HL-60 (cell line): Measurements from ENCODE around the gene FRRS1L.

ENCODE experiments used
- GABPA ChIP-seq: IDR thresholded peaks from 2 replicates; pipeline ENCODE4 v1.6.1; 2012; ENCODE audit warnings: low read depth
- POLR2AphosphoS5 ChIP-seq: IDR thresholded peaks from 2 replicates; pipeline ENCODE4 v1.6.1; 2012; ENCODE audit warnings: low read depth
- SPI1 ChIP-seq: IDR thresholded peaks from 2 replicates; pipeline ENCODE4 v1.6.1; 2012; ENCODE audit warnings: low read depth, mild to moderate bottlenecking, borderline replicate concordance
- TF ChIP-seq, protein P1 (sequence below): IDR thresholded peaks from one replicate; pipeline ENCODE4 v1.5.1; 2011; ENCODE audit warnings: low read length, control low read depth, inconsistent platforms; ENCODE audit not compliant: insufficient read depth
- TF ChIP-seq, protein P2 (sequence below): IDR thresholded peaks from 2 replicates; pipeline ENCODE4 v1.6.1; 2012; ENCODE audit warnings: low read depth; ENCODE audit not compliant: insufficient replicate concordance

DNA sequence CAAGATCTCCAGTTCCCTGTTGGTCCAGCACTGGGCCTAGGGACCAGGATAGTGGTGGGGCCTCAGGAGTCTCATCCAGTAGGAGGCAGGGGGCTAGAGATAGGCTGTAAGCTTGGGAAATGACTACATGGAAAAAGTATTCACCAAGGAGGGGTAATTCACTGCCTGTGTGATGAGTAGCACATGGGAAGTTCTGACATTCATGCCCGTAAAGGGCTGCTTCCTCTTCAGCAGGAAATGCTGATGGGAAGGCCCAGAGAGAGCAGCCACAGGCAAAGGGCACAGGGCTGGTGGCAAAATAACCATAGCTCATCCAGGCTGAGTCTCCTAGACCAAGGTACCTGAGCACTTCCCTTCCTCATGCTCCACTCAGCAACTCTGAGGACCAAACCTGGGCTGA lies 23.1 kb upstream of the FRRS1L start:
- TF ChIP-seq, protein P1, sequence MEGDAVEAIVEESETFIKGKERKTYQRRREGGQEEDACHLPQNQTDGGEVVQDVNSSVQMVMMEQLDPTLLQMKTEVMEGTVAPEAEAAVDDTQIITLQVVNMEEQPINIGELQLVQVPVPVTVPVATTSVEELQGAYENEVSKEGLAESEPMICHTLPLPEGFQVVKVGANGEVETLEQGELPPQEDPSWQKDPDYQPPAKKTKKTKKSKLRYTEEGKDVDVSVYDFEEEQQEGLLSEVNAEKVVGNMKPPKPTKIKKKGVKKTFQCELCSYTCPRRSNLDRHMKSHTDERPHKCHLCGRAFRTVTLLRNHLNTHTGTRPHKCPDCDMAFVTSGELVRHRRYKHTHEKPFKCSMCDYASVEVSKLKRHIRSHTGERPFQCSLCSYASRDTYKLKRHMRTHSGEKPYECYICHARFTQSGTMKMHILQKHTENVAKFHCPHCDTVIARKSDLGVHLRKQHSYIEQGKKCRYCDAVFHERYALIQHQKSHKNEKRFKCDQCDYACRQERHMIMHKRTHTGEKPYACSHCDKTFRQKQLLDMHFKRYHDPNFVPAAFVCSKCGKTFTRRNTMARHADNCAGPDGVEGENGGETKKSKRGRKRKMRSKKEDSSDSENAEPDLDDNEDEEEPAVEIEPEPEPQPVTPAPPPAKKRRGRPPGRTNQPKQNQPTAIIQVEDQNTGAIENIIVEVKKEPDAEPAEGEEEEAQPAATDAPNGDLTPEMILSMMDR, result no peak
- TF ChIP-seq POLR2AphosphoS5 (no peak), SPI1 (no peak), GABPA (no peak)
- TF ChIP-seq, protein P2, sequence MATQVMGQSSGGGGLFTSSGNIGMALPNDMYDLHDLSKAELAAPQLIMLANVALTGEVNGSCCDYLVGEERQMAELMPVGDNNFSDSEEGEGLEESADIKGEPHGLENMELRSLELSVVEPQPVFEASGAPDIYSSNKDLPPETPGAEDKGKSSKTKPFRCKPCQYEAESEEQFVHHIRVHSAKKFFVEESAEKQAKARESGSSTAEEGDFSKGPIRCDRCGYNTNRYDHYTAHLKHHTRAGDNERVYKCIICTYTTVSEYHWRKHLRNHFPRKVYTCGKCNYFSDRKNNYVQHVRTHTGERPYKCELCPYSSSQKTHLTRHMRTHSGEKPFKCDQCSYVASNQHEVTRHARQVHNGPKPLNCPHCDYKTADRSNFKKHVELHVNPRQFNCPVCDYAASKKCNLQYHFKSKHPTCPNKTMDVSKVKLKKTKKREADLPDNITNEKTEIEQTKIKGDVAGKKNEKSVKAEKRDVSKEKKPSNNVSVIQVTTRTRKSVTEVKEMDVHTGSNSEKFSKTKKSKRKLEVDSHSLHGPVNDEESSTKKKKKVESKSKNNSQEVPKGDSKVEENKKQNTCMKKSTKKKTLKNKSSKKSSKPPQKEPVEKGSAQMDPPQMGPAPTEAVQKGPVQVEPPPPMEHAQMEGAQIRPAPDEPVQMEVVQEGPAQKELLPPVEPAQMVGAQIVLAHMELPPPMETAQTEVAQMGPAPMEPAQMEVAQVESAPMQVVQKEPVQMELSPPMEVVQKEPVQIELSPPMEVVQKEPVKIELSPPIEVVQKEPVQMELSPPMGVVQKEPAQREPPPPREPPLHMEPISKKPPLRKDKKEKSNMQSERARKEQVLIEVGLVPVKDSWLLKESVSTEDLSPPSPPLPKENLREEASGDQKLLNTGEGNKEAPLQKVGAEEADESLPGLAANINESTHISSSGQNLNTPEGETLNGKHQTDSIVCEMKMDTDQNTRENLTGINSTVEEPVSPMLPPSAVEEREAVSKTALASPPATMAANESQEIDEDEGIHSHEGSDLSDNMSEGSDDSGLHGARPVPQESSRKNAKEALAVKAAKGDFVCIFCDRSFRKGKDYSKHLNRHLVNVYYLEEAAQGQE, result no peak
